Measurements from ENCODE around the gene AQP9.
"Not testable (repeated sequence)": the region's sequence is repeated elsewhere in the genome, so short reads cannot be mapped to it uniquely, and the experiment has no call there.

Gene AQP9

GRCh38 chr15:58210031-58210430 is 71.8 kb downstream of the AQP9 start:
- H3K4ac ChIP-seq (ENCODE audit: low read depth, low read length); H2BK12ac ChIP-seq (ENCODE audit: low read length); H3K9ac ChIP-seq (ENCODE audit: low read length); H3K36me3 ChIP-seq (ENCODE audit: control insufficient read depth in 1 of 2, insufficient read depth in 2 of 2, low read length in 2 of 2); H3K4me1 ChIP-seq (ENCODE audit: control insufficient read depth in 1 of 2, insufficient read depth in 2 of 2, low read length in 2 of 2); H3K27ac ChIP-seq (ENCODE audit: low read depth, low read length); H3K4me2 ChIP-seq (ENCODE audit: low read length); H2BK120ac ChIP-seq (ENCODE audit: insufficient read depth, low read length, poor library complexity); H3K79me2 ChIP-seq (ENCODE audit: control insufficient read depth, insufficient read depth, low read length, poor library complexity); H3K9me3 ChIP-seq (ENCODE audit: insufficient read depth, low read depth, low read length); H3K4me3 ChIP-seq (ENCODE audit: low read depth, low read length); H4K8ac ChIP-seq (ENCODE audit: low read depth, low read length); H4K91ac ChIP-seq (ENCODE audit: low read depth, low read length); H3K23ac ChIP-seq (ENCODE audit: low read length); H3K79me1 ChIP-seq (ENCODE audit: low read length); H2BK5ac ChIP-seq (ENCODE audit: low read depth, low read length, poor library complexity); H3K18ac ChIP-seq (ENCODE audit: low read length); H4K12ac ChIP-seq (ENCODE audit: low read depth, low read length); H3K27me3 ChIP-seq (ENCODE audit: insufficient read depth, low read length); H2AK5ac ChIP-seq (ENCODE audit: low read length); H2AFZ ChIP-seq (ENCODE audit: insufficient read depth, low read length, poor library complexity); H3K14ac ChIP-seq (ENCODE audit: low read length): not testable (repeated sequence)
- DNase-seq: peak in 1 of 2 donors; percentile 22
- no CpG with 5 or more reads among the region's 4 CpGs for WGBS (ENCODE audit: extremely low coverage, insufficient coverage, insufficient read length)

- no peak overlapping the region for H3K18ac ChIP-seq (ENCODE audit: low read length)
- no peak overlapping the region for H3K4ac ChIP-seq (ENCODE audit: low read depth, low read length)
- no CpG with 5 or more reads among the region's 7 CpGs for WGBS (ENCODE audit: extremely low coverage, insufficient coverage, insufficient read length)
These were observed 74.8 kb downstream of the AQP9 start for GRCh38 chr15:58212909-58213526.

GRCh38 chr15:58213587-58214338 is 75.6 kb downstream of the AQP9 start:
- H3K14ac ChIP-seq (ENCODE audit: low read length): no peak overlapping the region
- H2AK5ac ChIP-seq (ENCODE audit: low read length): no peak overlapping the region
- H4K91ac ChIP-seq (ENCODE audit: low read depth, low read length): no peak overlapping the region
- H3K23ac ChIP-seq (ENCODE audit: low read length): no peak overlapping the region
- H4K12ac ChIP-seq (ENCODE audit: low read depth, low read length): no peak overlapping the region
- H3K9ac ChIP-seq (ENCODE audit: low read length): no peak overlapping the region
- H3K4me1 ChIP-seq (ENCODE audit: control insufficient read depth in 1 of 2, insufficient read depth in 2 of 2, low read length in 2 of 2): no peaks in the 10 kb centered on the region
- DNase-seq: no peak
- H3K9me3 ChIP-seq (ENCODE audit: insufficient read depth, low read depth, low read length): no peaks in the 10 kb centered on the region
- no peak overlapping the region for H2BK5ac ChIP-seq (ENCODE audit: low read depth, low read length, poor library complexity)
- no peak overlapping the region for H2AFZ ChIP-seq (ENCODE audit: insufficient read depth, low read length, poor library complexity)
- H3K79me2 ChIP-seq (ENCODE audit: control insufficient read depth, insufficient read depth, low read length, poor library complexity): no peaks in the 10 kb centered on the region
- H3K27me3 ChIP-seq (ENCODE audit: insufficient read depth, low read length): no peaks in the 10 kb centered on the region
- WGBS (ENCODE audit: extremely low coverage, insufficient coverage, insufficient read length): no CpG with 5 or more reads among the region's 5 CpGs
- H3K36me3 ChIP-seq (ENCODE audit: control insufficient read depth in 1 of 2, insufficient read depth in 2 of 2, low read length in 2 of 2): no peaks in the 10 kb centered on the region
- no peak overlapping the region for H3K27ac ChIP-seq (ENCODE audit: low read depth, low read length)
- H4K8ac ChIP-seq (ENCODE audit: low read depth, low read length): no peak overlapping the region
- H2BK12ac ChIP-seq (ENCODE audit: low read length): no peak overlapping the region
- H3K18ac ChIP-seq (ENCODE audit: low read length): no peak overlapping the region
- no peak overlapping the region for H2BK120ac ChIP-seq (ENCODE audit: insufficient read depth, low read length, poor library complexity)
- no peaks in the 10 kb centered on the region for H3K79me1 ChIP-seq (ENCODE audit: low read length)
- no peak overlapping the region for H3K4me2 ChIP-seq (ENCODE audit: low read length)
- no peak overlapping the region for H3K4ac ChIP-seq (ENCODE audit: low read depth, low read length)
- no peak overlapping the region for H3K4me3 ChIP-seq (ENCODE audit: low read depth, low read length)

More at GRCh38 chr15:58212909-58213526, 74.8 kb downstream of the AQP9 start:
- H3K27me3 ChIP-seq (ENCODE audit: insufficient read depth, low read length): no peaks in the 10 kb centered on the region
- no peaks in the 10 kb centered on the region for H3K36me3 ChIP-seq (ENCODE audit: control insufficient read depth in 1 of 2, insufficient read depth in 2 of 2, low read length in 2 of 2)
- no peak overlapping the region for H4K12ac ChIP-seq (ENCODE audit: low read depth, low read length)
- no peak overlapping the region for H4K91ac ChIP-seq (ENCODE audit: low read depth, low read length)
- H2AFZ ChIP-seq (ENCODE audit: insufficient read depth, low read length, poor library complexity): no peak overlapping the region
- H3K27ac ChIP-seq (ENCODE audit: low read depth, low read length): no peak overlapping the region
- no peak overlapping the region for H3K4me3 ChIP-seq (ENCODE audit: low read depth, low read length)
- no peak overlapping the region for H2BK120ac ChIP-seq (ENCODE audit: insufficient read depth, low read length, poor library complexity)
- H3K79me1 ChIP-seq (ENCODE audit: low read length): no peaks in the 10 kb centered on the region
- H3K9me3 ChIP-seq (ENCODE audit: insufficient read depth, low read depth, low read length): no peaks in the 10 kb centered on the region
- no peak overlapping the region for H3K4me2 ChIP-seq (ENCODE audit: low read length)
- no peak overlapping the region for H2AK5ac ChIP-seq (ENCODE audit: low read length)
- peak in 1 of 2 donors; percentile 69 for DNase-seq
- no peak overlapping the region for H3K14ac ChIP-seq (ENCODE audit: low read length)
- H2BK12ac ChIP-seq (ENCODE audit: low read length): no peak overlapping the region
- no peak overlapping the region for H3K23ac ChIP-seq (ENCODE audit: low read length)
- H4K8ac ChIP-seq (ENCODE audit: low read depth, low read length): no peak overlapping the region
- no peaks in the 10 kb centered on the region for H3K79me2 ChIP-seq (ENCODE audit: control insufficient read depth, insufficient read depth, low read length, poor library complexity)
- H3K4me1 ChIP-seq (ENCODE audit: control insufficient read depth in 1 of 2, insufficient read depth in 2 of 2, low read length in 2 of 2): no peaks in the 10 kb centered on the region
- no peak overlapping the region for H2BK5ac ChIP-seq (ENCODE audit: low read depth, low read length, poor library complexity)
- H3K9ac ChIP-seq (ENCODE audit: low read length): no peak overlapping the region

GRCh38 chr15:58214591-58215340 is 76.6 kb downstream of the AQP9 start:
- no peaks in the 10 kb centered on the region for H3K27me3 ChIP-seq (ENCODE audit: insufficient read depth, low read length)
- H2AFZ ChIP-seq (ENCODE audit: insufficient read depth, low read length, poor library complexity): no peak overlapping the region
- H3K4me1 ChIP-seq (ENCODE audit: control insufficient read depth in 1 of 2, insufficient read depth in 2 of 2, low read length in 2 of 2): no peaks in the 10 kb centered on the region
- H3K4me3 ChIP-seq (ENCODE audit: low read depth, low read length): no peak overlapping the region
- H3K79me1 ChIP-seq (ENCODE audit: low read length): no peaks in the 10 kb centered on the region
- no peak overlapping the region for H2AK5ac ChIP-seq (ENCODE audit: low read length)
- no peaks in the 10 kb centered on the region for H3K36me3 ChIP-seq (ENCODE audit: control insufficient read depth in 1 of 2, insufficient read depth in 2 of 2, low read length in 2 of 2)
- no peak overlapping the region for H3K18ac ChIP-seq (ENCODE audit: low read length)
- no peak overlapping the region for H2BK12ac ChIP-seq (ENCODE audit: low read length)
- no peaks in the 10 kb centered on the region for H3K79me2 ChIP-seq (ENCODE audit: control insufficient read depth, insufficient read depth, low read length, poor library complexity)
- no peak overlapping the region for H3K27ac ChIP-seq (ENCODE audit: low read depth, low read length)
- H3K14ac ChIP-seq (ENCODE audit: low read length): no peak overlapping the region
- H3K23ac ChIP-seq (ENCODE audit: low read length): peak overlapping the region; percentile 91
- H4K91ac ChIP-seq (ENCODE audit: low read depth, low read length): no peak overlapping the region
- DNase-seq: no peak
- WGBS (ENCODE audit: extremely low coverage, insufficient coverage, insufficient read length): no CpG with 5 or more reads among the region's 11 CpGs
- H2BK5ac ChIP-seq (ENCODE audit: low read depth, low read length, poor library complexity): no peak overlapping the region
- no peak overlapping the region for H3K4ac ChIP-seq (ENCODE audit: low read depth, low read length)
- no peak overlapping the region for H4K8ac ChIP-seq (ENCODE audit: low read depth, low read length)
- H2BK120ac ChIP-seq (ENCODE audit: insufficient read depth, low read length, poor library complexity): no peak overlapping the region
- no peaks in the 10 kb centered on the region for H3K9me3 ChIP-seq (ENCODE audit: insufficient read depth, low read depth, low read length)
- no peak overlapping the region for H4K12ac ChIP-seq (ENCODE audit: low read depth, low read length)
- H3K4me2 ChIP-seq (ENCODE audit: low read length): no peak overlapping the region
- no peak overlapping the region for H3K9ac ChIP-seq (ENCODE audit: low read length)
